Stomach (tissue), 9 donors: ENCODE results near the gene DHRS4L2. TPM values are rescaled to one million over a fixed set of nuclear protein-coding genes. Genes with fewer than 3 reads are reported as not detected.

ENCODE experiments used
- DNase-seq, 2 donors: peaks; one replicate each; pipeline versions ENCODE4 v3.0.0 to v3.0.0-alpha.2; 2013 to 2019
- H3K27ac ChIP-seq, 5 donors: fragments of 200-600 bp in 4 of 5; sonication (generic) in 4 of 5; one replicate each; pipeline ENCODE4 v1.5.1; 2013 to 2019; ENCODE audit warnings: mild to moderate bottlenecking in 1 of 5, moderate library complexity in 1 of 5
- H3K27me3 ChIP-seq, 3 donors: fragments of 200-600 bp; sonication (generic); one replicate each; pipeline ENCODE4 v1.5.1; 2017 to 2019; ENCODE audit warnings: mixed run types in 1 of 3
- H3K36me3 ChIP-seq, 4 donors: fragments of 200-600 bp; sonication (generic); 1 replicate in 3 of 4; 2 replicates in 1 of 4; pipeline ENCODE4 v1.5.1; 2016 to 2019
- H3K4me1 ChIP-seq, 4 donors: fragments of 200-600 bp; sonication (generic); one replicate each; pipeline ENCODE4 v1.5.1; 2016 to 2019
- H3K4me3 ChIP-seq, 4 donors: fragments of 200-600 bp; sonication (generic) in 3 of 4; one replicate each; pipeline ENCODE4 v1.5.1; 2016 to 2019; ENCODE audit warnings: mild to moderate bottlenecking in 1 of 4
- H3K9me3 ChIP-seq, 4 donors: fragments of 200-600 bp; sonication (generic); one replicate each; pipeline ENCODE4 v1.5.1; 2016 to 2019
- EP300 ChIP-seq: sonication (generic); formaldehyde crosslinking; IDR thresholded peaks from one replicate; pipeline ENCODE4 v1.6.1; 2017; ENCODE audit warnings: antibody characterized with exemption
- POLR2A ChIP-seq, 4 donors: fragments of 450-650 bp; IDR thresholded peaks; one replicate each; pipeline ENCODE4 v1.6.1; 2016; ENCODE audit warnings: antibody characterized with exemption in 4 of 4, control low read depth in 2 of 4, mild to moderate bottlenecking in 1 of 4, moderate library complexity in 1 of 4
- POLR2AphosphoS5 ChIP-seq, 3 donors: sonication (generic); formaldehyde crosslinking; IDR thresholded peaks; one replicate each; pipeline ENCODE4 v1.6.1; 2016; ENCODE audit warnings: antibody characterized with exemption in 3 of 3
- WGBS, 5 donors: extraction: QIAGEN DNeasy Blood & Tissue Kit in 3 of 5; methylation state at CpG; one replicate each; pipeline versions ENCODE4 v1.1.5 to v1.1.7; 2013 to 2018; 5-methylcytosine and 5-hydroxymethylcytosine counted together
- intact Hi-C: fragments of 100-400 bp; cut with DNase I; formaldehyde crosslinking; loops from one replicate; pipeline ENCODE4 v1.15.1; 2023; ENCODE audit warnings: low total_unique reads
- polyA plus RNA-seq, 3 donors: library from polyadenylated mRNA; stranded (reverse); fragments of 200-250 nt; gene quantifications; one replicate each; pipeline ENCODE4 v1.2.3, GENCODE V29; 2013
- total RNA-seq, 5 donors: library from RNA; depleted of rRNA; stranded (reverse); fragments of >200 nt; gene quantifications; one replicate each; pipeline versions ENCODE4 v1.1.0 to v1.2.3, GENCODE V29; 2014 to 2016
- TF ChIP-seq, protein P1 (sequence below), 7 experiments: fragments of 450-650 bp in 4 of 7; fragments of 200-600 bp in 3 of 7; sonication (generic) in 3 of 7; IDR thresholded peaks; one replicate each; pipeline ENCODE4 v1.5.1; 2016 to 2019; ENCODE audit warnings: antibody characterized with exemption in 7 of 7, control low read depth in 2 of 7, mild to moderate bottlenecking in 1 of 7
- donor health status: healthy with polysubstance abuse.
- donor health status: Bipolar disorder and iron deficiency.
- donor health status: healthy.

The DHRS4L2 gene
- total and polyA plus RNA-seq, 8 donors: 9.7 to 64.0 (median 37.4) TPM; not detected in 1

DNA sequence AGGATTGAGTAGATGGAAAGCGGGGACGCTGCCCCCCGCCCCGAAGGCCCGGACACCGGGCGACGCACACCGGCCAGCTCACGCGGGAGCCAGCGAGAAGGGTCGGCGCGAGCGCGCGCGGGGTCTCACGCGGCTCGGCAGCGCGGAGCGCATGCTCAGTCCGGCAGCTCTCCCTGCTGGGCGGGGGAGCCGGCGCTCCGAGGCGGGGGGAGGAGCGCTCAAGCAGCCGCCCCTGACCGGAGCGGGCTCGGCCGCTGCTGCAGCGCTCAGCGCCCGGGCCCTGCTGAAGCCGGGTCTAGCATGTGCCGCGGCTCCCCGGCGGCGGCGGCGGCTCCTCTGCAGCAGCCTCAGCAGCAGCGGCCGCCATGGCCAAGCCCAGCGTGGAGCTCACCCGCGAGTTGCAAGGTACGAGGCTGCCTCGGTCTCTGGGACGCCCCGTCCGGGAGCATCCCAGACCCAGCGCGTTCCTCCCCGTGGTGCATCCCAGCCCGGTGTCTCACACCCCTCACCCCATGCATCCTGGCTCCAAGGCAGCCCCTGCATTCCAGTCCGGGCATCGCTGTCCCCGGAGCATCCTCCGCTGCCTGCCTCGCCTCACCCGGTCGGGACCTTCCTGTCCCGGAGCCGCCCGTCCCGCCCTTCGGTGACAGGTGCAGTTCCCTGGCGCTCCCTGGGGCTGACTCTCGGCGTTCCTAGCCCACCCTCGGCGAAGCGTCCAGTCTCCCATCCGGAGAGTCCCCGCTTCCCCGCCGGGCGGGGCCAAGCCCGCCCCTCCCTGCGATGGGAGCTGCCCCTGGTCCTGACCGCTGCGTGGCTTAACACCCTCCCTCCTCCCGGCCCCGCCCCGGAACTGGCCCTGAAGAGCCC, 63.3 kb downstream of the DHRS4L2 start, which contains the start of gene CARMIL3:
CARMIL3 (plus strand) TSS at position 221 of the 867 bp plus-strand sequence; CDS start at position 366, 145 bp downstream.
- Histone ChIP-seq H3K36me3 (no peaks in the 10 kb centered on the region), H3K4me3 (peak within 1 kb of the TSS; percentile 58 to 70 (median 64)), H3K4me1 (peaks cover 18 to 20% (median 19%) of the 10 kb centered on the region in 4 donors), H3K27ac (peak within 1 kb of the TSS; percentile 51 to 82 (median 65)), H3K27me3 (peaks cover 0 to 44% (median 6%) of the 10 kb centered on the region in 3 donors), H3K9me3 (no peaks in the 10 kb centered on the region)
- DNase-seq: peak; percentile 70 to 93
- TF ChIP-seq, protein P1, sequence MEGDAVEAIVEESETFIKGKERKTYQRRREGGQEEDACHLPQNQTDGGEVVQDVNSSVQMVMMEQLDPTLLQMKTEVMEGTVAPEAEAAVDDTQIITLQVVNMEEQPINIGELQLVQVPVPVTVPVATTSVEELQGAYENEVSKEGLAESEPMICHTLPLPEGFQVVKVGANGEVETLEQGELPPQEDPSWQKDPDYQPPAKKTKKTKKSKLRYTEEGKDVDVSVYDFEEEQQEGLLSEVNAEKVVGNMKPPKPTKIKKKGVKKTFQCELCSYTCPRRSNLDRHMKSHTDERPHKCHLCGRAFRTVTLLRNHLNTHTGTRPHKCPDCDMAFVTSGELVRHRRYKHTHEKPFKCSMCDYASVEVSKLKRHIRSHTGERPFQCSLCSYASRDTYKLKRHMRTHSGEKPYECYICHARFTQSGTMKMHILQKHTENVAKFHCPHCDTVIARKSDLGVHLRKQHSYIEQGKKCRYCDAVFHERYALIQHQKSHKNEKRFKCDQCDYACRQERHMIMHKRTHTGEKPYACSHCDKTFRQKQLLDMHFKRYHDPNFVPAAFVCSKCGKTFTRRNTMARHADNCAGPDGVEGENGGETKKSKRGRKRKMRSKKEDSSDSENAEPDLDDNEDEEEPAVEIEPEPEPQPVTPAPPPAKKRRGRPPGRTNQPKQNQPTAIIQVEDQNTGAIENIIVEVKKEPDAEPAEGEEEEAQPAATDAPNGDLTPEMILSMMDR (IDR thresholded peaks at IDR 0.05): no peak
- TF ChIP-seq EP300 (no peak), POLR2AphosphoS5 (IDR thresholded peaks at IDR 0.05) (peak in 1 of 3 donors; percentile 28)
- 0 to 1% (median 0%) methylated on average over 24 to 92 of the region's 92 CpGs for WGBS, 5 donors
- intact Hi-C loops: loop anchor here (10.0 kb wide), 1 partner anchor 53 kb away; no protein-coding TSS in a partner anchor

DNA sequence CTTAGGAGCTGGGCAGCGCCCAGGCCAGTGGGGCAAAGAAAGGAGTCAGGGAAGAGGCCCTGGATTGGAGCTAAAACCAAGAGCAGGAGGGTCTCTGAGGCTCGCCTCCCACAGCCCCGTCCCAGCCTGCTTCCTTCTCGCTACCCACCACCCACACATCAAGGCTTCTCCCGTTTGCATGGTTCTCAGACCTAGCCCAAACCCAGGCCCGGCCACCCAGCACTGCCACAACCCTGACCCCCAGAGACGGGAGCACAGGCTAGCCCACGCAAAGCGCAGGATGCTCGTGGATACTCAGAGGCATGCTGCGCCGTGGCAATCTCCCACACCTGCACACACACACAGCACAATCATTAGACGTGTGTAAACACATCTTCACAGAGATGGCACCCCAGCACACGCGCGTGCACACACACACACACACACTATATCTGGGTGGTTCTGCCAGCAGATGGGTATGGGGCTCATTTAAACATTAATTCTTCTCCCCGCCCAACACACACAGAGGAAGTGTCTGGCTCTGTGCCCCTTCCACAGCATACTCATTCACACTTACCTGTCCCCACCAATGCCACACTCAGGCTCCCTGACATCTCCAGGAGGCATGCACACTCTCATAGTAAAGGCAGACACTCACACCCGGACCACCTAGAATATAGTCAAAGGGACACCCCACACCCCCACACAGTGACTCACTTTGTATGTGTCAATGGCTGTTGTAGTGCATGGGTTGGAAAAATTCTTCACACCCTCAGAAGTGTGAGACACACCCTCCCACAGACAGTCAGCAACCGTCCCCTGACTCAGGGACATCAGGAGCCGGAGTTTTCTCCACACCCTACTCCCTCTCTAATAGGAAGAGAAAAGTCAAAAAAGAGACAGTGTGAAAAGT, 64.2 kb downstream of the DHRS4L2 start:
- intact Hi-C loops: loop anchor here (10.0 kb wide), 1 partner anchor 52 kb away; no protein-coding TSS in a partner anchor
- TF ChIP-seq, protein P1 (IDR thresholded peaks at IDR 0.05): no peak
- Histone ChIP-seq H3K9me3 (no peaks in the 10 kb centered on the region), H3K4me3 (peak overlapping the region; percentile 58 to 70 (median 64)), H3K36me3 (no peaks in the 10 kb centered on the region), H3K4me1 (peaks cover 18 to 20% (median 19%) of the 10 kb centered on the region in 4 donors), H3K27me3 (peaks cover 0 to 52% (median 6%) of the 10 kb centered on the region in 3 donors), H3K27ac (no peak overlapping the region)
- no peak for DNase-seq
- 49 to 62% (median 53%) methylated on average over 14 to 20 of the region's 20 CpGs for WGBS, 5 donors

DNA sequence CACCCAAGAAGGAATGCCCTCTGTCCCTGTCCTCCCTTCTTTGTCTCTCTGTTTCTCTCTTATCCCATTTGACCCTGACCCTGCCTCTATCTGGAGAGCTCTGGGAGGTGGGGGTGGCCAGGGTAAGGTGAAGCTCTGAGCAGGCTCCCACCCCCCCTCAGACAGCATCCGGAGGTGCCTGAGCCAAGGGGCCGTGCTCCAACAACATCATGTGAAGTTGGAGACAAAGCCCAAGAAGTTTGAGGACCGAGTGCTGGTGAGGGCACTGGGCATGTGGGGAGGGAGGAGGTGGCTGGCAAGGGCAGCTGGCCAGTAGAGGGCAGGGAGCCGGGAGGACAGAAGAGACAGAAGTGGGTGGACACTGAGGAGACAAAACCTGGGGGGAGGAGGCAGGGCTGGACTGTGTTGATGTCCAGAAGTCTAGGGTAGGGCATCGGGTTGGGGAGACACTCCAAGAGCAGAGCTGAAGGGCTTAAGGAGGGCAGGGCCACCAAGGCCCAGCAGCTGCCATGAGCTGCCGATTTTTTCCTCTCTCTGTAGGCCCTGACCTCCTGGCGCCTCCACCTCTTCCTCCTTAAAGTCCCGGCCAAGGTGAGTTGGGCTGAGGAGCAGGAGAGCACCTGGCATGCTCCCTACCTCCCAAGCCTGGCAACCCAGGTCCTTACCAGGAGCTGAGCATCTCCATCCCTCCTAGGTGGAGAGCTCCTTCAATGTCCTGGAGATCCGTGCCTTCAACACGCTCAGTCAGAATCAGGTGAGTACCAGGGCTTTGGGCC, 65.0 kb downstream of the DHRS4L2 start:
- intact Hi-C loops: loop anchor here (10.0 kb wide), 1 partner anchor 51 kb away; no protein-coding TSS in a partner anchor
- H3K4me3 ChIP-seq: no peak overlapping the region
- DNase-seq: no peak
- H3K4me1 ChIP-seq: peaks cover 18 to 26% (median 19%) of the 10 kb centered on the region in 4 donors
- H3K27ac ChIP-seq: no peak overlapping the region
- TF ChIP-seq POLR2A (IDR thresholded peaks at IDR 0.05): no peak
- TF ChIP-seq, protein P1 (IDR thresholded peaks at IDR 0.05): no peak
- no peak for TF ChIP-seq POLR2AphosphoS5 (IDR thresholded peaks at IDR 0.05)
- no peak for TF ChIP-seq EP300
- 66 to 77% (median 74%) methylated on average over 9 to 10 of the region's 10 CpGs for WGBS, 5 donors
- no peaks in the 10 kb centered on the region for H3K36me3 ChIP-seq
- H3K9me3 ChIP-seq: no peaks in the 10 kb centered on the region
- H3K27me3 ChIP-seq: peaks cover 0 to 53% (median 6%) of the 10 kb centered on the region in 3 donors
